Measurements from ENCODE around the gene RAB27A.
"Not testable (repeated sequence)": the region's sequence is repeated elsewhere in the genome, so short reads cannot be mapped to it uniquely, and the experiment has no call there.

The RAB27A gene

GRCh38 chr15:55260562-55261131 lies 29.0 kb downstream of the RAB27A start:
- no peak for TF ChIP-seq Cebpa-rat (IDR thresholded peaks at IDR 0.05)
- peaks cover 0 to 29% (median 0%) of the 10 kb centered on the region in 11 experiments; a peak in 3 of 22 replicates for H4K20me1 ChIP-seq
- H3K36me3 ChIP-seq: peaks cover 0 to 94% (median 61%) of the 10 kb centered on the region in 11 experiments; a peak in 18 of 22 replicates
- H3K4me3 ChIP-seq: no peak overlapping the region
- H3K27ac ChIP-seq: peak overlapping the region in 2 of 11 experiments; percentile 6 to 12; a peak in 1 of 22 replicates
- H3K9me3 ChIP-seq (replicated peaks in 1 of 11): peaks cover 0 to 21% (median 13%) of the 10 kb centered on the region in 11 experiments; a peak in 13 of 22 replicates
- H3K4me2 ChIP-seq: peak overlapping the region in 5 of 11 experiments; percentile 13 to 56 (median 46); a peak in 8 of 22 replicates
- no peak overlapping the region for H3K9ac ChIP-seq
- peaks cover 6 to 54% (median 18%) of the 10 kb centered on the region in 10 experiments; a peak in 18 of 20 replicates for H3K4me1 ChIP-seq
- no peaks in the 10 kb centered on the region for H3K27me3 ChIP-seq

- H3K27ac ChIP-seq: no peak overlapping the region
- peaks cover 0 to 21% (median 13%) of the 10 kb centered on the region in 11 experiments; a peak in 13 of 22 replicates for H3K9me3 ChIP-seq (replicated peaks in 1 of 11)
- H3K4me1 ChIP-seq: peaks cover 9 to 73% (median 40%) of the 10 kb centered on the region in 10 experiments; a peak in 18 of 20 replicates
- H4K20me1 ChIP-seq: peaks cover 0 to 29% (median 0%) of the 10 kb centered on the region in 11 experiments; a peak in 3 of 22 replicates
- H3K4me2 ChIP-seq: peak overlapping the region in 3 of 11 experiments; percentile 28 to 69 (median 63); a peak in 6 of 22 replicates
- no peak for TF ChIP-seq Cebpa-rat (IDR thresholded peaks at IDR 0.05)
- no peak overlapping the region for H3K4me3 ChIP-seq
- H3K27me3 ChIP-seq: no peaks in the 10 kb centered on the region
- peaks cover 0 to 74% (median 43%) of the 10 kb centered on the region in 11 experiments; a peak in 17 of 22 replicates for H3K36me3 ChIP-seq
- H3K9ac ChIP-seq: no peak overlapping the region
Measured at GRCh38 chr15:55257938-55258337, 31.7 kb downstream of the RAB27A start.

- no peak for TF ChIP-seq Cebpa-rat (IDR thresholded peaks at IDR 0.05)
- Histone ChIP-seq H3K9ac (no peak overlapping the region), H4K20me1 (peaks cover 0 to 29% (median 0%) of the 10 kb centered on the region in 11 experiments; a peak in 3 of 22 replicates), H3K27me3 (no peaks in the 10 kb centered on the region), H3K36me3 (peaks cover 0 to 74% (median 35%) of the 10 kb centered on the region in 11 experiments; a peak in 17 of 22 replicates), H3K4me3 (no peak overlapping the region), H3K4me1 (peaks cover 9 to 81% (median 44%) of the 10 kb centered on the region in 10 experiments; a peak in 18 of 20 replicates), H3K9me3 (replicated peaks in 1 of 11) (peaks cover 0 to 21% (median 13%) of the 10 kb centered on the region in 11 experiments; a peak in 13 of 22 replicates), H3K27ac (peak overlapping the region in 1 of 11 experiments; percentile 16; a peak in 1 of 22 replicates), H3K4me2 (peak overlapping the region in 5 of 11 experiments; percentile 28 to 69 (median 63); a peak in 9 of 22 replicates)
Measured at GRCh38 chr15:55257012-55257670, 32.5 kb downstream of the RAB27A start.

GRCh38 chr15:55256281-55257011 lies 33.2 kb downstream of the RAB27A start:
- Histone ChIP-seq H4K20me1 (peaks cover 0 to 29% (median 0%) of the 10 kb centered on the region in 11 experiments; a peak in 3 of 22 replicates), H3K9me3 (replicated peaks in 1 of 11) (peaks cover 0 to 21% (median 13%) of the 10 kb centered on the region in 11 experiments; a peak in 13 of 22 replicates), H3K9ac (no peak overlapping the region; a peak in 1 of 22 replicates), H3K4me3 (no peak overlapping the region), H3K4me1 (peaks cover 9 to 86% (median 48%) of the 10 kb centered on the region in 10 experiments; a peak in 18 of 20 replicates), H3K36me3 (peaks cover 0 to 73% (median 29%) of the 10 kb centered on the region in 11 experiments; a peak in 16 of 22 replicates), H3K27ac (peak overlapping the region in 4 of 11 experiments; percentile 5 to 50 (median 44); a peak in 6 of 22 replicates), H3K4me2 (peak overlapping the region in 10 of 11 experiments; percentile 15 to 77 (median 62); a peak in 18 of 22 replicates), H3K27me3 (no peaks in the 10 kb centered on the region)
- no peak for TF ChIP-seq Cebpa-rat (IDR thresholded peaks at IDR 0.05)

GRCh38 chr15:55255714-55256113 lies 33.9 kb downstream of the RAB27A start:
- Histone ChIP-seq H3K27ac (peak overlapping the region in 7 of 11 experiments; percentile 11 to 60 (median 42); a peak in 12 of 22 replicates), H3K4me2 (peak overlapping the region; percentile 15 to 77 (median 61); a peak in 21 of 22 replicates)

GRCh38 chr15:55254916-55255679 lies 34.5 kb downstream of the RAB27A start:
- H3K9me3 ChIP-seq (replicated peaks in 1 of 11): peaks cover 0 to 21% (median 13%) of the 10 kb centered on the region in 11 experiments; a peak in 14 of 22 replicates
- no peak for TF ChIP-seq Cebpa-rat (IDR thresholded peaks at IDR 0.05)
- H3K27ac ChIP-seq: peak overlapping the region in 7 of 11 experiments; percentile 11 to 60 (median 42); a peak in 12 of 22 replicates
- peaks cover 0 to 23% (median 0%) of the 10 kb centered on the region in 11 experiments; a peak in 2 of 22 replicates for H4K20me1 ChIP-seq
- H3K9ac ChIP-seq: no peak overlapping the region; a peak in 1 of 22 replicates
- H3K27me3 ChIP-seq: no peaks in the 10 kb centered on the region
- H3K4me3 ChIP-seq: no peak overlapping the region
- peaks cover 9 to 86% (median 56%) of the 10 kb centered on the region in 10 experiments; a peak in 18 of 20 replicates for H3K4me1 ChIP-seq
- H3K4me2 ChIP-seq: peak overlapping the region; percentile 15 to 77 (median 61); a peak in 20 of 22 replicates
- peaks cover 0 to 64% (median 30%) of the 10 kb centered on the region in 11 experiments; a peak in 17 of 22 replicates for H3K36me3 ChIP-seq

More at GRCh38 chr15:55255714-55256113, 33.9 kb downstream of the RAB27A start:
- H3K36me3 ChIP-seq: peaks cover 0 to 70% (median 29%) of the 10 kb centered on the region in 11 experiments; a peak in 16 of 22 replicates
- H3K4me1 ChIP-seq: peaks cover 9 to 86% (median 52%) of the 10 kb centered on the region in 10 experiments; a peak in 18 of 20 replicates
- peaks cover 0 to 29% (median 0%) of the 10 kb centered on the region in 11 experiments; a peak in 2 of 22 replicates for H4K20me1 ChIP-seq
- TF ChIP-seq Cebpa-rat (IDR thresholded peaks at IDR 0.05): no peak
- peaks cover 0 to 21% (median 13%) of the 10 kb centered on the region in 11 experiments; a peak in 13 of 22 replicates for H3K9me3 ChIP-seq (replicated peaks in 1 of 11)
- no peaks in the 10 kb centered on the region for H3K27me3 ChIP-seq
- H3K9ac ChIP-seq: no peak overlapping the region; a peak in 1 of 22 replicates
- H3K4me3 ChIP-seq: no peak overlapping the region

- peaks cover 0 to 64% (median 31%) of the 10 kb centered on the region in 11 experiments; a peak in 17 of 22 replicates for H3K36me3 ChIP-seq
- H3K4me1 ChIP-seq: peaks cover 9 to 97% (median 64%) of the 10 kb centered on the region in 10 experiments; a peak in 18 of 20 replicates
- no peak overlapping the region for H3K4me3 ChIP-seq
- peaks cover 0 to 23% (median 0%) of the 10 kb centered on the region in 11 experiments; a peak in 2 of 22 replicates for H4K20me1 ChIP-seq
- peak overlapping the region in 10 of 11 experiments; percentile 25 to 88 (median 75); a peak in 17 of 22 replicates for H3K27ac ChIP-seq
- H3K27me3 ChIP-seq: no peaks in the 10 kb centered on the region
- H3K9ac ChIP-seq: peak overlapping the region in 6 of 11 experiments; percentile 43 to 62 (median 58); a peak in 10 of 22 replicates
- H3K4me2 ChIP-seq: peak overlapping the region in 6 of 11 experiments; percentile 13 to 79 (median 70); a peak in 12 of 22 replicates
- peaks cover 0 to 19% (median 13%) of the 10 kb centered on the region in 11 experiments; a peak in 14 of 22 replicates for H3K9me3 ChIP-seq (replicated peaks in 1 of 11)
- TF ChIP-seq Cebpa-rat (IDR thresholded peaks at IDR 0.05): no peak
Measured at GRCh38 chr15:55253580-55253979, 36.0 kb downstream of the RAB27A start.

- peak overlapping the region in 9 of 11 experiments; percentile 65 to 88 (median 77); a peak in 15 of 22 replicates for H3K27ac ChIP-seq
- H3K4me3 ChIP-seq; H3K9me3 ChIP-seq (replicated peaks in 1 of 11); H3K27me3 ChIP-seq: not testable (repeated sequence)
- peak overlapping the region in 1 of 11 experiments; percentile 33; a peak in 2 of 22 replicates for H3K9ac ChIP-seq
- peaks cover 9 to 97% (median 76%) of the 10 kb centered on the region in 10 experiments; a peak in 18 of 20 replicates for H3K4me1 ChIP-seq
- H3K36me3 ChIP-seq: peaks cover 0 to 60% (median 25%) of the 10 kb centered on the region in 11 experiments; a peak in 14 of 22 replicates
- H4K20me1 ChIP-seq: peaks cover 0 to 10% (median 0%) of the 10 kb centered on the region in 11 experiments; a peak in 2 of 22 replicates
- peak overlapping the region in 5 of 11 experiments; percentile 31 to 79 (median 75); a peak in 9 of 22 replicates for H3K4me2 ChIP-seq
Measured at GRCh38 chr15:55252201-55252600, 37.4 kb downstream of the RAB27A start.
